HG03196 (cell line): Measurements from ENCODE around the gene SVOPL.
"Not testable (repeated sequence)": the region's sequence is repeated elsewhere in the genome, so short reads cannot be mapped to it uniquely, and the experiment has no call there.

Source experiments
- ATAC-seq: cut with Tn5 transposase; IDR thresholded peaks from one replicate; pipeline ENCODE4 v1.9.1; 2021; ENCODE audit not compliant: unreplicated experiment

SVOPL gene

DNA sequence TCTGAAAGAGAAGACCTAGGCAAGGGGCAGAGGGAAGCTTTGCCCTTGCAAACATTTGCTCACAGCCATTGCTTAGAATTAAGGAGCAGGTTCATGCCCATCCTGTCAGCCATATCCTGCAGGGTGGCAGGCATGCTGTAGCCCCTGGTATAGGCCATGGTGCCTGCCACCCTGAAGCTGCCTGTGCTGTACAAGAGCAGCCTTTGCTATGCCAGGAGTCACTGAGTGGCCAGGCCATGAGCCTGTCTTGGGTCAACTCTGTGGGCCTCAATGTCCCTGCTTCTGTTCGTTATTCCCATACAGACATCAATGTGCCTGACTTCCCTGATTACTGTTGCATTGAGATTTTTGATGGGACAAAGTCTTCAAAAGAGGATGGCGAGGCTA is 368 bp upstream of the SVOPL start:
- no peak for ATAC-seq

GRCh38 chr7:138699661-138700060 is 1.5 kb downstream of the SVOPL start:
- ATAC-seq, result no peak

DNA sequence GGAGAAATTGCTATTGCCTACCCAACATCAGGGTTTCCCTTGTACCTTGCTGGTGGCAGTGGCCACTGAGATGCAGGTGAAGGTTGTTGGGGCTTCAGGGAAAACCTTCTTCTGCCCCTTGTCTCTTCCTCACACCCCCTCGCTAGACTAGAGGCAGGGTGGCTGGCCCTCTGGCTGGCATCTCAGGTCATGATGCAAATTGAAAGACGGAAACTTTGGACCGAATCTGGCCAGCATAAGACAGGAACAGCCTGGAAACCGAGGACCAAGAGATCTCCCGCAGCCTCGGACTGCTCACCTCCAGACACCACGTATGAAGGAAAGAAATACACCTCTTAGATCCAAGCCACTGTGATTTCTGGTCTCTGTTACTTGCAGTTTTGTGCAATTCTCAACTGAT is 2.9 kb downstream of the SVOPL start:
- ATAC-seq, result no peak

- no peak for ATAC-seq
Observed at GRCh38 chr7:138697535-138698182, 3.5 kb downstream of the SVOPL start.

GRCh38 chr7:138695776-138696175 is 5.4 kb downstream of the SVOPL start:
- ATAC-seq, result not testable (repeated sequence)

DNA sequence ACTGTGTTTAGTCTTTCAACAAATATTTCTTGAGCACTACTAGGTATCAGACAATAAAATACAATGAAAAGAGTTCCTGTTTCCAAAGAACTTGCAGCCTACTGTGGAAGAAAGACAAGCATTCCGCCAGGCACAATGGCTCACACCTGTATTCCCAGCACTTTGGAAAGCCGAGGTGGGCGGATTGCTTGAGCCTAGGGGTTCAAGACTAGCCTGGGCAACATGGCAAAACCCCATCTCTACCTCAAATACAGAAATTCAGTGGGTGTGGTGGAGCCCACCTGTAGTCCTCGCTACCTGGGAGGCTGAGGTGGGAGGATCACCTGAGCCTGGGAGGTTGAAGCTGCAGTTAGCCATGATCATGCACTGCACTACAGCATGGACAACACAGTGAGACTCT is 6.1 kb downstream of the SVOPL start:
- ATAC-seq, result no peak

DNA sequence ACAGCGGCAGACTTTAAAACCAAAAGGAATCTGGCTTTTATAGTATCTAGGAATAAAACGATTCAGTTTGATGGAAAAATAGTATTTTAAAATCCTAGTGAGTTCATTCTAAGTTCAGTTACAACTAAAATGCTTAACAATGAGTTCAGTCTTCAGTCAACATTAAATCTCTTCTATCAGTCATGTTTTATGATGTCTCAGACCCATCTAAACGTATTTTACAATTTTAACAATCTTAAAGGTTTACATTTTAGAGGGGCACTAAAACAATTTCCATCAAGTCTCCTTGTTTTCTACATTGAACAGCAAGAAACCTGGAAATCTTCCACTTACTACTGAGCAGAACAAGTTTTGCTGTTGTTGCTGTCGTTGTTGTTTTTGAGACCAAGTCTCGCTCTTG is 10.0 kb downstream of the SVOPL start:
- no peak for ATAC-seq

GRCh38 chr7:138690495-138690894 is 10.7 kb downstream of the SVOPL start:
- ATAC-seq, result no peak

- not testable (repeated sequence) for ATAC-seq
Observed at GRCh38 chr7:138688037-138688436, 13.1 kb downstream of the SVOPL start.

- no peak for ATAC-seq
Observed at GRCh38 chr7:138684340-138684739, 16.8 kb downstream of the SVOPL start.

- ATAC-seq, result no peak
Observed at GRCh38 chr7:138679793-138680192, 21.4 kb downstream of the SVOPL start.

DNA sequence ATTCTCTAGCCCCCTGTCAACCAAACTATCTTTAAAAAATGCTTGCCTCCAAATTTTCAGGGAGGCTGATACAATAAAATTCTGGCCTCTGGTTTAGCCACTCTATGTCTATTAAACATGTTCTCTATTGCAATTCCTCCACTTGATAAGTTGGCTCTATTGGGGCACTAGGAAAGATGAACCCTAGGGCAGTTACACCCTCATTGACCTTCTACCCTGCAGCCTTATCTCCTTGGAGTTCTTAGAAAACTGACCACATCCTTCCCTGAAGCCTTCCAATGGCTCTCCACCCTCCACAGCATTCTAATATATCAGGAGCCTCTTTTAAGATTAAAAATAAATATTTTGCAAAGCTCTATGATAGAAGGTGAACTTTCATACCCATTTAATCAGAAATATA is 30.6 kb downstream of the SVOPL start:
- ATAC-seq, result no peak

DNA sequence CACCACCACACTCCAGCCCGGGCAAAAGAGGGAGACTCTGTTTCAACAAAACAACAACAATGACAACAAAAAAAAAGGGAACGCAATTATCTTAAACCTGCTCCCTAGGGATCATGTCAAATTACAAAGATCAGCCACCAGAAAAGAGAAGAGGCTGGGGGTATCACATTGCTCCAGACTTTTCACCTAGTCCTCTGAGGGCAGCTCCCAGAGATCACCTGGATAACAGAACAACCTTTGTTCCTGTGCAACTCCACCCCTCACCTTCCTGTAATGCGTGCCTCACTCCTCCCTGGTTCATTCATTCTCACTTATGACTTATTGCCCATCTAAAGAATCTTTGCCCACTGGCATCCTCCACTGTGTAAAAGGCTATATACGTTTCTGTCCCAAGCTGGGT is 31.8 kb downstream of the SVOPL start:
- no peak for ATAC-seq

- ATAC-seq, result no peak
Observed at GRCh38 chr7:138668946-138669345, 32.2 kb downstream of the SVOPL start.

- no peak for ATAC-seq
Observed at GRCh38 chr7:138668229-138668596, 32.9 kb downstream of the SVOPL start.

DNA sequence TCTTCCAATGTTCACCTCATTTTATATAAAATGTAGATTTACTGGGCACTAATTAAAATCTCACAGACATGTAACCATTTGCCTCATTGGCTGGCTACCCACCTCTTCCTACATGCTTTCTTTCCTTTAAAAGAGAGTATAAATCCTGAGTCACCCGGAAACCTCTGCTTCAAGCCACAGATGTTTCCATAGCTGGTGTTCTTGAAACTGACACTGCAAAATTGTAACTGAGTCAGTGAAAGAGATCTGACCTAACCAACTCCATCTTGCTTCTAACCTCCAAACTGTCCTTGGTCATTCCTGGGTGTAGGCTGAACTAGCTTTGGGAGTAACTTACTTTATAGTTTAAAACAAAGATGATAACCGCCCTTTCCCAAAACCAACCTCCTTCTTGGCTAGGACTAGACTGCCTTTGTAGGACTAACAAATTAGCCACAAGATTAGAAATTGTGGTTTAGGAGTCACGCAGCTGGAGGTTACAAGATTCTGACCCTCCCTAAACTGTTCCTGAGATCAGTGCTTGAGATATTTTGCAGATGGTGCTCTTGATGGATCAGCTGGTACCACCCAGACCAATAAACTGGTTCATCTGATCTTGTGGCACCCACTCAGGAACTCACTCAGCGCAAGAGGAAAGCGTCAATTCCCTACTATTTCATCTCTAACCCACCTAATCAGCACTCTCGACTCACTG is 33.5 kb downstream of the SVOPL start:
- ATAC-seq, result no peak

GRCh38 chr7:138666385-138666784 is 34.8 kb downstream of the SVOPL start:
- no peak for ATAC-seq

DNA sequence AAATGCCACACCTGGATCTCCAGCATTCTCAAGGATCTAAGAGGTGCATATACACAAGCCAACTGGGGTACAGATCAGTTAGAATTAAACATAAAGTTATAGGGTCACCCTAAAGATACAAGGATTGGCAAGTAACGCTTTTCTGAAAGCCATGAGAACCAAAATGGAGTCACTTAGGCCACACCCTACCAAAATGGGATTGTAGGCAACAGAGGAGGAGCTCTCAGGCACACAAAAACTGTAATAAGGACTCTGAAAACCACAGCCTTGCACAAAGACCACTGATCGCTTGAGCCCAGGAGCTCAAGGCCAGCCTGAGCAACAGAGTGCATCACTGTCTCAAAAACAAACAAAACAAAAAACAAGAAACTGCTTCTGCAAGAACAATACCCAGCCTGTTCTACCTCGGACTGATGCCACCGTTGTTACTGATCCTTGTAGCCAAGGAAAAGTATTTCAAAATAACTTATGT is 35.5 kb downstream of the SVOPL start:
- no peak for ATAC-seq

GRCh38 chr7:138665249-138665648 is 35.9 kb downstream of the SVOPL start:
- no peak for ATAC-seq

DNA sequence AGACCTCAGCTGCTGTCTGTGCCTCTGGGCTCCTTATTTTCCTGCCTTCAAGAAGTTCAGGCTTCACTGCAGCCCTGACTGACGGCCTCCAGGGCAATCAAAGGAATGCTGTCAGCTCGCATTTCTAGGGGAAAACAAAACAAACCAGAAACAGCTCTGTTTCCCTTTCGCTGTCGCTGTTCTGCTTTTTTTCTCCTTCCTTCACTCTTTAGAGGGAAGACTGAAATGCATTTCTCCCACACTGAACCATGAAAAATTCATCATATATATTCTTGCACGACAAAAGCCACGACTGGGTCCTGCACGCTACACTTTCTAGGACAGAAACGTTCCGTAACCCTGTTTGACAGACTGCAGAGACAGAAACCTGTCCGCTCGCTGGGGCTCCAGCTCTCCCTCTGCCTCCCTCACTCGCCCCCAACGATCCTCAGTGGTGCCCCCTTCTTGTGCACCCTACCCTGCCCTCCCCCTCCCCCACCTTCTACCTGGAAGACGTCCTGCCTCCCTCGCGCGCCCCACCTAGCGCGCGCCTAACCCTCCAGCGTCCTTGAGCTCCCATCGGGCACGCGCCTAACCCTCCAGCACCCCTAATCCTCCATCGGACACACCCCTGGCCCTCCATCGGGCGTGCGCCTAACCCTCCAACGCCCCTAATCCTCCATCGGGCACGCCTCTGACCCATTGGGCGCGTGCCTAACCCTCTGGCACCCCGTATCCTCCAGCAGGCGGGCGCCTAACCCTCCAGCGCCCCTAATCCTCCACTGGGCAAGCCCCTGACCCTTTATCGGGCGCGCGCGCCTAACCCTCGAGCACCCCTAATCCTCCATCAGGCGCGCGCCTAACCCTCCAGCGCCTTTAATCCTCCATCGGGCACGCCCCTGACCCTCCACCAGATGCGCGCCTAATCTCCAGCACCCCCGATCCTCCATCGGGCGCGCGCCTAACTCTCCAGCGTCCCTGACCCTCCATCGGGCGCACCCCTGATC is 37.1 kb downstream of the SVOPL start:
- no peak for ATAC-seq

- ATAC-seq, result no peak
Observed at GRCh38 chr7:138662991-138663320, 38.2 kb downstream of the SVOPL start.
